A549 (cell line): Measurements from ENCODE around the gene CGREF1.

Experiments
- CBX8 ChIP-seq: fragments of 200-600 bp; sonication (generic); IDR thresholded peaks from 2 replicates; pipeline ENCODE4 v1.6.1; 2016
- EP300 ChIP-seq, 2 experiments: fragments of >200 bp; sonication (Bioruptor Twin); formaldehyde crosslinking; IDR thresholded peaks; 2 replicates in 1 of 2; 3 replicates in 1 of 2; pipeline ENCODE4 v1.6.1; 2016 to 2017
- ESRRA ChIP-seq: fragments of 150-350 bp; IDR thresholded peaks from 2 replicates; pipeline ENCODE4 v1.6.1; 2014; ENCODE audit warnings: mild to moderate bottlenecking, low read length, borderline replicate concordance
- POLR2A ChIP-seq: IDR thresholded peaks from 2 replicates; pipeline ENCODE4 v1.6.1; 2012; ENCODE audit warnings: mild to moderate bottlenecking, low read length
- RAD21 ChIP-seq, 2 experiments: fragments of >200 bp in 1 of 2; sonication (Bioruptor Twin) in 1 of 2; formaldehyde crosslinking in 1 of 2; IDR thresholded peaks in 1 of 2; conservative IDR thresholded peaks in 1 of 2; 2 replicates in 1 of 2; 3 replicates in 1 of 2; pipeline ENCODE4 v1.6.1; 2012 to 2018; ENCODE audit warnings: inconsistent platforms in 1 of 2
- SMC3 ChIP-seq: fragments of >200 bp; sonication (Bioruptor Twin); formaldehyde crosslinking; IDR thresholded peaks from 3 replicates; pipeline ENCODE4 v1.6.1; 2018; ENCODE audit warnings: inconsistent platforms
- ZNF302 ChIP-seq: fragments of 250-450 bp; sonication (Bioruptor Pico); IDR thresholded peaks from 2 replicates; pipeline ENCODE4 v1.9.0; 2021; ENCODE audit warnings: inconsistent platforms, mild to moderate bottlenecking, moderate library complexity
- TF ChIP-seq, protein P1 (sequence below): fragments of >200 bp; sonication (Bioruptor Twin); formaldehyde crosslinking; IDR thresholded peaks from 3 replicates; pipeline ENCODE4 v1.5.1; 2016

DNA sequence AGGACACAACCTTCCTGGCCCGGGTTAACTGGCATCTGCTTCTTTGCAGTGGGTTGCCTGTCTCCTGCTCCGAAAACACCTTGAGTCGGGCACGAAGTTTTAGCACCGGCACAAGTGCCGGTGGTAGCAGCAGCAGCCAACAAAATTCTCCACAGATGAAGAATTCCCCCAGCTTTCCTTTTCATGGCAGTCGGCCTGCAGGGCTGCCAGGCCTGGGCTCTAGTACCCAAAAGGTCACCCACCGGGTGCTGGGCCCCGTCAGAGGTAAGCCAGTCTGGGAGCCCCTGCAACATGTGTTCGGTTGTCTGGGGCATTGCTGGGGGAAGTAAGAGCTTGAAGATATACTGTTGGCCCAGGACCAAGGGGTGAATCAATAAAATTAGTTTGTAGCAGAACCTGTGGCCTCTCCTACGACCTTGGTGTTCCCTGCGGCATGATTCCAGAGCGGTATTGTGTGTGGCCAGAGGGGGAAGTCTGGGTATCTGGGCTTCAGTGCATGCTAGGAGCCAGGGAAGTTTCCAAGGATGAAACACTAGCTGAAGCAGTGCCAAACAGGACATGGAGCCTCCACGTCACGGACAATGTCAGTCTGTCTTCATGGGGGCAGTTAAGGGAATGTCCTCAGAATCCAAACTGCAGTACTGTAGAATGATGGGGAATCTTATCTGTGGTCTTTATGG is 59.6 kb downstream of the CGREF1 start:
- TF ChIP-seq, protein P1, sequence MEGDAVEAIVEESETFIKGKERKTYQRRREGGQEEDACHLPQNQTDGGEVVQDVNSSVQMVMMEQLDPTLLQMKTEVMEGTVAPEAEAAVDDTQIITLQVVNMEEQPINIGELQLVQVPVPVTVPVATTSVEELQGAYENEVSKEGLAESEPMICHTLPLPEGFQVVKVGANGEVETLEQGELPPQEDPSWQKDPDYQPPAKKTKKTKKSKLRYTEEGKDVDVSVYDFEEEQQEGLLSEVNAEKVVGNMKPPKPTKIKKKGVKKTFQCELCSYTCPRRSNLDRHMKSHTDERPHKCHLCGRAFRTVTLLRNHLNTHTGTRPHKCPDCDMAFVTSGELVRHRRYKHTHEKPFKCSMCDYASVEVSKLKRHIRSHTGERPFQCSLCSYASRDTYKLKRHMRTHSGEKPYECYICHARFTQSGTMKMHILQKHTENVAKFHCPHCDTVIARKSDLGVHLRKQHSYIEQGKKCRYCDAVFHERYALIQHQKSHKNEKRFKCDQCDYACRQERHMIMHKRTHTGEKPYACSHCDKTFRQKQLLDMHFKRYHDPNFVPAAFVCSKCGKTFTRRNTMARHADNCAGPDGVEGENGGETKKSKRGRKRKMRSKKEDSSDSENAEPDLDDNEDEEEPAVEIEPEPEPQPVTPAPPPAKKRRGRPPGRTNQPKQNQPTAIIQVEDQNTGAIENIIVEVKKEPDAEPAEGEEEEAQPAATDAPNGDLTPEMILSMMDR: no peak
- TF ChIP-seq POLR2A: no peak
- TF ChIP-seq ZNF302 (CRISPR knock-in tag): no peak
- no peak for TF ChIP-seq SMC3
- no peak for TF ChIP-seq CBX8
- TF ChIP-seq EP300 (IDR thresholded peaks at IDR 0.05): no peak
- TF ChIP-seq ESRRA: no peak
- TF ChIP-seq RAD21 (conservative IDR thresholded peaks at IDR 0.05 in 1 of 2, IDR thresholded peaks at IDR 0.05 in 1 of 2): no peak
